ENCODE data around the gene METTL1.
A peak's percentile ranks its signal among the peaks of the same experiment; 100 is the strongest.

METTL1 gene

DNA sequence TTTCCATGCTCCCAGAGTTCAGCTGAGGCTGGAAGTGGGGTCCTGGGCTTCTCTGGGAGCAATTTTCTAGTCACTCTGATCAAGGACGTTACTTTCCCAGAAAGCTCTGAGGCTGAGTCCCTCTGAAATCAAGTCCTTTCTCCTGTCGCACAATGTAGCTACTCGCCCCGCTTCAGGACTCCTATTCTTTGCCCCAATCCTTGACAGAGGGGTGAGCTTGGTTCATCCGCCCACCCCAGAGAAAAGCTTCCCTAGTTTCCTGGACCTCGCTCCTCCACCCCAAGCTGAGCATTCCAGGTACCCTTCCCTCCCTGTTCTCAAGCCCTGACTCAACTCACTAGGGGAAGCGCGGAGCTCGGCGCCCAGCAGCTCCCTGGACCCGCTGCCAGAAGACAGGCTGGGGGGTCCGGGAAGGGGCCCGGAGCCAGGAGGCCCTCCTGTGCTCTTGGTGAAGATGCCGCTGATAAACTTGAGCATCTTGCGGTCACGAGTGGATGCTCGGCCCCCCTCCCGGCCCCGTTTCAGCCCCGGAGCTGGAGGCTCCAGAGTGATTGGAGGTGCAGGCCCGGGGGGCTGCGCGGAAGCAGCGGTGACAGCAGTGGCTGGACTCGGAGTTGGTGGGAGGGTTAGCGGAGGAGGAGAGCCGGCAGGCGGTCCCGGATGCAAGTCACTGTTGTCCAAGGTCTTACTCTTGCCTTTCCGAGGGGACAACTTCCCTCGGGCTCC lies 35.0 kb downstream of the METTL1 start:
- no peak for DNase-seq (ENCODE audit: low read depth)

- DNase-seq (ENCODE audit: low read depth) = no peak
Observed at GRCh38 chr12:57735952-57736740, 35.8 kb downstream of the METTL1 start.

DNA sequence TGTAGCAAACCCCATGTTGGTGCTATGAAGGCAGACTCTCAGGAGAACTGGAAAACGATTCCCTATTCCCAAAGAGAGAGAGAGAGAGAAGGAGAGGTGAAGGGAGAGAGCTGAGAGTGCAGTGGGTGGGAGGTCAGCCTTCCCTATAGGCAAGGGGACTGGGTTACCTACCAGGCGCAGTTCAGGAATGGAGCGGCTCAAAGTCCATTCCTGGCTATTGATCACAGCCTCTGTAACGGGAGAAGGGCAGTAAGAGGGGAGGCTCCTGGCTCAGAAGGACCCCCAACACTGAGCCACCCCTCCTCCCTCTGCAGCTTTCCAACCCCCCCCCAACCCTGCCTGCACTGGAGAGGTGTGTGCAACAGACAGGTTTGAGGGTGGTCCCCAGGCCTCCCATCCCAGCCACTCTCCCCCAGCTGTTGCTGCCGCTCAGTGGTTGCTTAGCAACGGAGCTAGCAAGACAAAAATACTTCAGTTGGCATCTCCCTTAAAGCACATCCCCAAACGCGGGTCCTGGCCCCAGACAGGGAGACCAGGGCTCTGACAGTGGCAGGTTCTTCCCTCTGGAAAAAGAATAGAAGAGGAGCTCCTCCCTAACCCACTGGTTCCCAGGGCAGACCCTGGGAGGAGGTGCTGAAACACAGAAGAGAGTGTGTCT lies 36.6 kb downstream of the METTL1 start:
- DNase-seq (ENCODE audit: low read depth) = no peak

DNA sequence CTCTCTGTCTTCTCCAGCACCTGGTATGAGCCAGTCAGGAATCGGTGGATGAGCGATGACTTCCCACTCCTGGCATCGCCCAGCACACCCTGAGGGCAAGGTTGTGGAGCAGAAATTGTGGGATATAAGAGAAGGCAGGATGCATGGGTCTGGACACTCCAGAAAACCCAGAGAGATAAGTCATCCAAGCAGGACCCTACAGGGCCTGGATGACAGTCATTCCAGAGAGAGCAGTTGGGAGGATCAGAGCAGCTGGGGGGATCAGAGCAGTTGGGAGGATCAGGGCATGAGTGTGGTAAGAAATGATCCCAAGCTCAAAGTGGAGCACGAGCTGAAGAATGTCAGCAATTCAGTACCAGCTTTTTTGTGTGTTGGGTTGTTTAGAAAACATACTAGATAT lies 37.3 kb downstream of the METTL1 start:
- no peak for DNase-seq (ENCODE audit: low read depth)

GRCh38 chr12:57733928-57734327 lies 38.0 kb downstream of the METTL1 start:
- no peak for DNase-seq (ENCODE audit: low read depth)

- no peak for DNase-seq (ENCODE audit: low read depth)
Observed at GRCh38 chr12:57732726-57733593, 38.9 kb downstream of the METTL1 start.

DNA sequence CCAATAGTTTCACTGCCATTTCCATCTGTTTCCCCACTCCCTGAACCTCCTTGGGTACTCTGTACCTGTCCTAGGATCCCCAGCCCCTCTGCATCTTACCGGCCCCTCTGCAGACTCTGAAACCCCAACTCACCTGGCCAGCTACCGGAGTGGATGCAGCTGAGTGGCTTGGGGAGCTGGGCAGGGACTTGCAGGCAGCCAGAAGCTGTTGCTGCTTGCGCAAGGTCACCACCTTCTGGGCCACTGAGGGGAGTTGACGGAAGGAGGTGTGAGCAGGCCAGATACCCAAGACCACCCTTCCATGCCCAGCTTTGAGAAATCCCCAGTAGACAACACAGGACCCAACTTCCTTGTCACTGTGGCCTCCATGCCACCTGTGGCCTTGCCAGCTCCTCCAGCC lies 39.6 kb downstream of the METTL1 start:
- no peak for DNase-seq (ENCODE audit: low read depth)

DNA sequence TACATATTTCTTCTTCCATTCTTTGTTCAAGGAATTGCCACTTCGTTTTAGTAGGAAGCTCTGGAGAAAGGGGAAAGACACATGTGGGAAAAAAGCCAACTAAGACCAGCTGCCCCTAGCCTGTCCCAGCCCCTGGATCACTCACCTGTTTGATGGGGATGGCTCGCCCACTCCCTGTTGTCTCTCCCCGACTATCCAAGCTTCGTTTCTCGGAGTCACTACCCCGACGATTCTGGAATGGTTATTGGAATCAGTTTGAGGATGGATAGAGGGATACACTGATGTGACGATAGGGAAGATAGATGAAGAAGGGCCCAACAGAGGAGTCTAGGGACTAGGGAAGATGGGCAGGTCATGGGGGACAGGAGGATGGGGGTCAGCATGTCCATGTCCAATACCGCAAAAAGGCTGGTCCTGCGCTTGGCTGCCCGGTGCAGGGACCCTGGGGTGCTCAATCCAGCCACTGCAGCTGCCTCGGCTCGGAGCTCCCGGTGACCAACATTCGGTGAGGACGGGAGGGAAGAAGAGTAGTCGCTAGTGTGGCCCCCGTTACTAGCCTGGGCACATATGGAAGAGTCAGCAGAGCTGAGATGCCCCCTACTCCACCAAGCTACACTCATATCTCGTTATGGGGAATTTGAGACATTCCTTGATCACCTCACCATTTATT lies 40.4 kb downstream of the METTL1 start:
- no peak for DNase-seq (ENCODE audit: low read depth)

DNA sequence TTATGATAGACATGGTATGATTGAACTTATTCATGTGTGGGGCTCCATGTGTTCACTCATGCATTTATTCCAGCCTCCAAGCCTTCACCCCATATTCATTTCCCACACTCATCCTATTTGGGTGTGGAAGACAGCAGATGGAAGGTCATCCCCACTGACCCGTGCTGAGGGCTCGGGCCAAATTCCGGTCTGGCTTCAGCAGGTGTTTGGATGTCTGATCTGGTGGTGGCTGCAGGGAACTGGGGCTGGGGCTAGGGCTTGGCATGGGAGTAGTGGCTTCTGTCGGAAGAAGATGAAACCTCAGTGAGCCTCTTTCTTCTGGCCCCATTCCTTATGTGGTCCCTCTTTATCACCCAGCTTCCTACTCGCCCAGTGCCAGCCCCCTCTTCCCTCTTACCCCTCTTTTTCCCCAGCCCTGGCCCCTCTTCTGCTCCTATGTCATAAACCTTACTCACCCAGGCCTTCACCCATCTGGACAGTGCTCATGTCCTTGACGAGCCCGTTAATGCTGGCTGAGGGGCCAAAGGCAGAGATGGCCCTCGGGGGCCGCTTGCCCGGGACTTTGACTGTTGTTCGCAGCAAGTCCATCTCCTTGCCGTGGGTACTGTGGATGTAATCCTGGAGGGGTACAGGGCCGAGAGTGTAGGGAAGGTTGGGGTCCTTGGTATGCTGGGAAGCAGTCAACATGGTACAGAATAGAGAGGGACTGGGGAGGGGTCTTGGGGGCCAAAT lies 41.4 kb downstream of the METTL1 start:
- no peak for DNase-seq (ENCODE audit: low read depth)

GRCh38 chr12:57729321-57729844 lies 42.5 kb downstream of the METTL1 start:
- DNase-seq (ENCODE audit: low read depth) = no peak

DNA sequence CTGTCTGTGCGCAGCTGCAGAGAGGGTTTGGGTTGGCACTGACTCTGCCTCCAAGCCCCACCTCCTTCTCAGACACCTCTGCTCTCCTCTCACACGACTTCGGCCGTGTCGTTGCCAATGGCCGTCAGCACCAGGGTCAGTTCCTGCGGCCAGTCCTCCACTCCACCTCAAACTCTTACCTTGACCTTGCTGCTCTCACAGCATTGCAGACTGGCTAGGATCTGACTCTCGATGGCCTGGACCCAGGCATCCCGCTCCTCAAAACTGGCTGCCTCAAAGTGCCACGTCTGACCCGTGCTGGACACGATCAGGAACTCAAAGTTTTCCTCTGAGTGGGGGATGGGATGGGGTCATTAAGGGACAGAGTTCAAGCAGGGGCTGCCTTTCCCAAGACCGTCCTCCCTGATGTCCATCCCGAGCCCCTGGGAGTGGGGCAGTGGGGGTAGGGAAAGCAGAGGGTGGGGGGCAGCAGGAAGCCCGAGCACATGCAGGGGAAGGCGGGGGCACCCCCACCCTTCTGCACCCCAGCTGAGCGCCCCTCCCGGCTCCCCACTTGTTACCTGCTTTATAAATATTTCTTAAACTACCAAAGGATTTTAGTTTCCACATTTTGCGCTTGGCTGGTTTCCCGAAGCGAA lies 44.0 kb downstream of the METTL1 start:
- DNase-seq (ENCODE audit: low read depth) = no peak

DNA sequence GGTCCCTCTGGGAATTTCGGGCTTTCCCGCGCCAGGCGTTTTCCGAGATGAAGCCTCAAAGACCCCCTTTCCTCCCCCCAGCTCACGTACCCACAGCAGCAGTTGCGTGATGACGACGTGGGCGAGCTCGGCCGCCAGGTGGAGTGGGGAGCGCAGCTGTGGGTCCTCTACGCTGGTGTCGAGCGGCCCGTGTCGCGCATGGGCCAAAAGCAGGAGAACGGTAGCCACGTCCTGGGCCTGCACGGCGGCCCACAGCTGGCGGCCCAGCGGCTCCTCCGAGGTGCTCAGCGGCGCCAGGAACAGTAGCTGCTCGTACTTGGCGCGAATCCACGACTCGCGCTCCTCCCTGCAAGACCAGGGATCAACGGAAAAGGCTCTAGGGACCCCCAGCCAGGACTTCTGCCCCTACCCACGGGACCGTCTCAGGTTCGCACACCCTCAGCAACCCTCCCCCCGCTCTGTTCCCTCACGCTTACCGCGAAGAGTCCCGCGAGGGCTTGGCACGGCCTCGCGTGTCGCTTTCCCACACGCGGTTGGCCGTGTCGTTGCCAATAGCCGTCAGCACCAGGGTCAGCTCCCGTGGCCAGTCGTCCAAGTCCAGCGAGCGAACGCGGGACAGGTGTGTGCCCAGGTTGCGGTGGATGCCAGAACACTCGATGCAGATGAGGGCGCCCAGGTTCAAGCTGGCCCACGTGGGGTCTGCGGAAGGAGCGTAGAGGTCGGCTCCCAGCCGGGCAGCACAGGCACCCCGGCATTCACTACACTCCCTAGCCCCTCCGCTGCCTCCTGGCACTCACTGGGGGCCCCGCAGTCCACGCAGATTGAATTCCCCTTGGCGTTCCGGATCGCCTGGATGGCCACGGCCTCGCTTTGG lies 44.8 kb downstream of the METTL1 start:
- no peak for DNase-seq (ENCODE audit: low read depth)

DNA sequence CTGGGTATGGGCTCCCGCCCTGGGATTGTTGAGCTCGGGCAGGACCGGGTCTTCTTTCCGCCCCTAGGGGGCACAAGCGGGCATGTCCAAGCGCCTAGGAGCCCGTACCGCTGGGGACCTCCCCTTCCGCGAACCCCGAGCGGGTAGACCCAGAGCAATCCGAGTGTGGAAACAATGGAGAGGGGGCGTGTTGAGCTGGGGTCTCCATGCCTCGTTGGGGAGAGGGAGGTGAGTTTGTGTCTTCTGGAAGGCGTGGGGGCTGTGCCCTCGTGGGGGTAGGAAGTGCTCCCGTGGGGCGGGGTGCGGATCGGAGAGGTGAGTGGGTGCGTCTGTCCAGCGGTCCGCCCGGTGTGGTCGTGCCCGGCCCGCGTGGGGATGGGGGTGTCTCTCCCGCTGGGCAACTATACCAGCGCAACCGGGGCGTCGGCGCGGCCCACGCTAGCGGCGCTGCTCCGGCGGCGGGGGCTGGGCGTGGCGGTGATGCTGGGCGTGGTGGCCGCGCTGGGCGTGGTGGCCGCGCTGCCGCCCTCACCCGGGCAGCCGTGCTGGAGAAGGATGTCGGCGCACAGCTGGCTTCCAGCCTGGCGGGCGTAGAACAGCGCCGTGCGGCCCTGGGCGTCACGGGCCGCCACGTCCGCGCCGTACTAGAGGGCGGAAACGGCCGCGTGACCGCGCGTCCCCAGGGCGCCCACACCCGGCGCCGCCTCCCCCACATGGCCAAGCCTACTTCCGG lies 45.6 kb downstream of the METTL1 start:
- DNase-seq (ENCODE audit: low read depth) = peak; percentile 61

GRCh38 chr12:57725851-57726150 lies 46.1 kb downstream of the METTL1 start:
- DNase-seq (ENCODE audit: low read depth) = no peak

DNA sequence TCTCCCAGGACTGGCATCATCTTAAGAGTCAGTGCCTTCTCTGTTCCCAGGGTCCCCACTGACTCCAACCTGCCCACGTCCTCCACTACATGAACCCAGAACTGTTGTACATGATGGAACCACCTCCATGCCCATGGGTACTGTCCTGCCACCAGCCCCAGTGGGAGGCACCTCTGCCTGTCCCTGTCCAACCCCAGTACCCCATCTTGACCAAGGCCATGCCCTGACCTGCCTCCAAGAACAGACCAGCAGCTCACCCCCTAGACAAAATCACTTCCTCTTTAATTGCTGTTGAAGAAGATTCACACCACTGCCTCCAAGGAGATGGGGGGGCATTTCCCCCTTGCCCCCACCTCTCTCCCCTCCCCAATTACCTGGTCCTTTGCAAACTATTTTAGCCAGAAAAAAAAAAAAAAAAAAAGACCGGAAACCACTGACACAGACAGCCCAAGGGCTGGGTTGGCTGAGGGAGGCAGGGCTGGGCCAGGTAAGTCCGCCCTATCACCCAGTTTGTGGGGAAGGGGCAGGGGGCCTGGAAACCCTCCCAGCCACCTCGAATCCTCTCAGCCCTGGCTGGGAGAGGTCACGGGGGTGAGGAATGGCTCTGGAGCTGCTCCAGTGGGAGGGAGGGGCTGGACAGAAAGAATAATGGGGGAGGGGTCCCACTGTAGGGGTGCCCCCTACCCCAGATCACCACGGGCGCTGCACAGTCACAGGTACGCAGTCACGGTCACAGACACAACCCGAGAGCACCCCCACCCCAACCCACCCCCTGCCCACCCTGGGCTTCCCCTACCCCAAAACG lies 46.8 kb downstream of the METTL1 start:
- no peak for DNase-seq (ENCODE audit: low read depth)

DNA sequence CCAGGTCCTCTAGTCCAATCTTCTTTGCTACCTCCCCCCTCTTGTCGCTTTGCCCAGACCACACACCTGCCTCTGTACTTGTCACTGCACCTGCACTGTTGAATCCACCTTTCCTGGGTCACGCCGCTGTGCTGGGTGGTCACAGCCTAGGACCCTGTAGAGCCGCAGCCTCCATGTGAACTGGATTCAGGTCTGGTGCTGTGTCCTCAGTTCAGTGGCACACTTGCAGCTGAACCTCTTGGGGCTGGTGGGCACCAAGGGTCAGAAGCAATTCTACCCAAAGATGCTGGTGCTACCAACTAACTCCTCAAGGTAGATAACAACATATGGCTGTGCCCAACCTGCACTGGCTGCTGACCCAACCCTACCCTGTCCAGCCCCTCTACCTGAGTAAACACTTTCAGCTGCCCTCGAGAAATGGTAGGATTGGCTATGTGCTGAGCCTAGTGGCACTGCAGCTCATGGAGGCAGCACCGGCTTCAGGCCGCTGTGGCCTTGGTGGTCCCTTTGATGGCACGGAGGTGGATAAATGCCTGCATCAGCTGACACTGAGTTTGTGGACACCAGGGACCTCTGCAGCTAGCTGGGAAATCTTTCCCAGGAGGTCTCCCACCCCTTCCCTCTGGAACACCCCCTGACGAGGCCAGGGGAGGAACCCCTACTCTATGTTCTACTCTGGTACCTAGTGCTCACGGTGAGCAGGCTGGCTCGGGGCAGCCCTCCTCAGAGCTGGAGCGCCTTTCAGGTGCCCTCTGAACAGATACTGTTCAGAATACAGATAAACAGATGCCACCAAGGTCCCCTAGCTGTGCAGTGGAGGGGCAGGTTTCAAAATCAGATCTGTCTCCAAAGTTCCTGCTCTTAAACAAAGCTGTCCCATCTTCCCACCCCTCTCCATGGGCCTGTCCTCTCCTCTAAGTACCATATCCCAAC lies 47.6 kb downstream of the METTL1 start:
- no peak for DNase-seq (ENCODE audit: low read depth)

DNA sequence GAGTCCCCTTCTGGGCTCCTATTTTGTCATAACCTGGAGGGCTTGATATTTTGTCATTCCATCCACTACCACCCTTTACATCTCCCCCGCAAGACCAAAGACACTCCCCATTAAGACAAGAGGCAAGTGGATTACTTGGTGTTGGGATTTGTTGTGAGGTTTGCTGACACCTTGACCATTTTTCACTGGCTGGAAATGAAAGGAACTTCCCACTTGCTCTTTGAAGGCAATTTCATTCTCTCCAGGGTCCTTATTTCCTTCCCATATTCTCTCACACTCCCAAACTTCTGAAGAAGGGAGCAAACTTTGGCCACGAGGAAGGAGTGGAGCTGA lies 48.3 kb downstream of the METTL1 start:
- no peak for DNase-seq (ENCODE audit: low read depth)

Measured in stromal cell of bone marrow (primary cell).